Skeletal muscle cell (primary cell): ENCODE results near the gene PINLYP.
"Not testable (repeated sequence)": the region's sequence is repeated elsewhere in the genome, so short reads cannot be mapped to it uniquely, and the experiment has no call there.

Source experiments
- DNase-seq: peaks from one replicate; pipeline ENCODE4 v3.0.0-alpha.2; 2010; ENCODE audit warnings: low read depth
- H3K4me3 ChIP-seq: 2 replicates; pipeline ENCODE4 v1.5.1; 2011; ENCODE audit warnings: low read depth, mild to moderate bottlenecking, control low read depth, low read length, moderate library complexity

Gene PINLYP

GRCh38 chr19:43546581-43546980, 29.0 kb upstream of the PINLYP start:
- H3K4me3 ChIP-seq: no peak overlapping the region
- no peak for DNase-seq

GRCh38 chr19:43547926-43548325, 27.7 kb upstream of the PINLYP start:
- DNase-seq, H3K4me3 ChIP-seq: not testable (repeated sequence)

- DNase-seq: no peak
These were observed 26.9 kb upstream of the PINLYP start for GRCh38 chr19:43548706-43549105.

GRCh38 chr19:43551399-43552197, 24.0 kb upstream of the PINLYP start:
- H3K4me3 ChIP-seq: no peak overlapping the region
- DNase-seq: no peak

More at GRCh38 chr19:43548706-43549105, 26.9 kb upstream of the PINLYP start:
- no peak overlapping the region for H3K4me3 ChIP-seq

GRCh38 chr19:43552198-43552450, 23.5 kb upstream of the PINLYP start:
- no peak for DNase-seq
- H3K4me3 ChIP-seq: no peak overlapping the region

- DNase-seq: no peak
- H3K4me3 ChIP-seq: no peak overlapping the region
These were observed 23.0 kb upstream of the PINLYP start for GRCh38 chr19:43552616-43553015.

- H3K4me3 ChIP-seq: no peak overlapping the region
- no peak for DNase-seq
These were observed 21.9 kb upstream of the PINLYP start for GRCh38 chr19:43553656-43554055.

- no peak for DNase-seq
- no peak overlapping the region for H3K4me3 ChIP-seq
These were observed 21.2 kb upstream of the PINLYP start for GRCh38 chr19:43554317-43554895.

- DNase-seq: no peak
These were observed 20.3 kb upstream of the PINLYP start for GRCh38 chr19:43555185-43555770.

GRCh38 chr19:43560687-43561086, 14.9 kb upstream of the PINLYP start:
- DNase-seq: peak; percentile 36
- H3K4me3 ChIP-seq: no peak overlapping the region

More at GRCh38 chr19:43555185-43555770, 20.3 kb upstream of the PINLYP start:
- no peak overlapping the region for H3K4me3 ChIP-seq

GRCh38 chr19:43561139-43561970, 14.2 kb upstream of the PINLYP start:
- no peak overlapping the region for H3K4me3 ChIP-seq
- no peak for DNase-seq

GRCh38 chr19:43562226-43562697, 13.3 kb upstream of the PINLYP start:
- no peak for DNase-seq
- H3K4me3 ChIP-seq: no peak overlapping the region

- no peak overlapping the region for H3K4me3 ChIP-seq
- peak; percentile 28 for DNase-seq
These were observed 12.8 kb upstream of the PINLYP start for GRCh38 chr19:43562698-43563241.

- no peak for DNase-seq
- no peak overlapping the region for H3K4me3 ChIP-seq
These were observed 11.7 kb upstream of the PINLYP start for GRCh38 chr19:43563816-43564457.

GRCh38 chr19:43564800-43565199, 10.8 kb upstream of the PINLYP start:
- no peak for DNase-seq
- H3K4me3 ChIP-seq: no peak overlapping the region

- DNase-seq: no peak
- no peak overlapping the region for H3K4me3 ChIP-seq
These were observed 5.9 kb upstream of the PINLYP start for GRCh38 chr19:43569657-43570056.

GRCh38 chr19:43570174-43570791, 5.3 kb upstream of the PINLYP start:
- DNase-seq: no peak
- H3K4me3 ChIP-seq: no peak overlapping the region

GRCh38 chr19:43572171-43572588, 3.4 kb upstream of the PINLYP start:
- no peak for DNase-seq
- no peak overlapping the region for H3K4me3 ChIP-seq
